NOMO-1 treated with DMSO at 0.1 percent for 48 hours (cell line): ENCODE results near the gene BOD1L1.
"Not testable (repeated sequence)": the region's sequence is repeated elsewhere in the genome, so short reads cannot be mapped to it uniquely, and the experiment has no call there.

Experiments
- DNase-seq: peaks from one replicate; lab custom pipeline; 2025; ENCODE audit not compliant: unreplicated experiment; lab: John Stamatoyannopoulos, UW

Gene BOD1L1

DNA sequence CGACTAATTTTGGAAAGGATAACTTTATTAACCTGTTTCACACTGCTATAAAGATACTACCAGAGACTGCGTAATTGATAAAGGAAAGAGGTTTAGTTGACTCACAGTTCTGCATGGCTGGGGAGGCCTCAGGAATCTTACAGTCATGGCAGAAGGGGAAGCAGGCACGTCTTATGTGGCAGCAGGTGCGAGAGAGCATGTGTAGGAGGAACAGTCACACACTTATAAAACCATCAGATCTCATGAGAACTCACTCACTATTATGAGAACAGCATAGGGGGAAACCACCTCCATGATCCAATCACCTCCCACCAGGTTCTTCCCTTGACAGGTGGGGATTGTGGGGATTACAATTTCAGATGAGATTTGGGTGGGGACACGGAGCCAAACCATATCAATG lies 67.4 kb downstream of the BOD1L1 start:
- DNase-seq, result not testable (repeated sequence)

GRCh38 chr4:13559413-13559812 lies 68.1 kb downstream of the BOD1L1 start:
- DNase-seq, result no peak

DNA sequence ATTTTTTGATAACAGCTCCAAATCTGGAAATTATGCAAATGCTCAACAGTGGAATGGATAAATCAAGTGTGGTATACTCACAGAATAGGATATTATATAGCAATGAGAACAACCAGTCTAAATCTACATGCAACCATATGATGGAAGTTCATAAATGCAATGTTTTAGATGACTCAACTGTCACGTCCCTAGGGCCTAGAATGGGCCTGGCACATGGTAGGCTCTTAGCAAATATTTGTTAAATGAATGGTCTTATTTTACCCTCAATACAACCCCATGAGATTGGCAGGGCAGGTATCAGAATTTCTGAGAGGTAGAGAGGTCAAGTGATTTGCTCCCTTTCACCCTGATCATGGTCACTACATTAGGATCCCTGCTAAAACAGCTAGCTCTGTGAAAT lies 68.6 kb downstream of the BOD1L1 start:
- DNase-seq, result no peak

DNA sequence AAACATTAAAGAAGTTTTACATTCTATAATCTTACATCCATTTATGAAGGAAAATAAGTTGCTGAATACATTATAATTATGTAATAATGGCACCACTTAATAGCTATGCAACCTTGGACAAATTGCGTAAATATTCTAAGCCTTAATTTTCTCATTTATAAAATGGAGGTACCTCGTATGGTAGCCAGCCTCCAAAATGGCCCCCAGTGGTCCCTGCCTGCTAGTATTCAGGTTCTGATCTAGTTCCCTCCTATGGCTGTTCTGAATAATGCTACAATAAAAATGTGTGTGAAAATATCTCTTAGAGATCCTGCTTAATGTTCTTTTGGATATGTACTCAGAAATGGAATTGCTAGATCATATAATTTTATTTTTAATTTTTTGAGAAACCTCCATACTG lies 72.2 kb downstream of the BOD1L1 start:
- no peak for DNase-seq

- no peak for DNase-seq
Measured at GRCh38 chr4:13553081-13553480, 74.4 kb downstream of the BOD1L1 start.

GRCh38 chr4:13548984-13549546 lies 78.5 kb downstream of the BOD1L1 start:
- DNase-seq, result peak; percentile 73

- no peak for DNase-seq
Measured at GRCh38 chr4:13548059-13548983, 79.2 kb downstream of the BOD1L1 start.

- no peak for DNase-seq
Measured at GRCh38 chr4:13547485-13548041, 80.0 kb downstream of the BOD1L1 start.

GRCh38 chr4:13546941-13547484 lies 80.5 kb downstream of the BOD1L1 start:
- no peak for DNase-seq

- DNase-seq, result no peak
Measured at GRCh38 chr4:13546142-13546940, 81.2 kb downstream of the BOD1L1 start.

DNA sequence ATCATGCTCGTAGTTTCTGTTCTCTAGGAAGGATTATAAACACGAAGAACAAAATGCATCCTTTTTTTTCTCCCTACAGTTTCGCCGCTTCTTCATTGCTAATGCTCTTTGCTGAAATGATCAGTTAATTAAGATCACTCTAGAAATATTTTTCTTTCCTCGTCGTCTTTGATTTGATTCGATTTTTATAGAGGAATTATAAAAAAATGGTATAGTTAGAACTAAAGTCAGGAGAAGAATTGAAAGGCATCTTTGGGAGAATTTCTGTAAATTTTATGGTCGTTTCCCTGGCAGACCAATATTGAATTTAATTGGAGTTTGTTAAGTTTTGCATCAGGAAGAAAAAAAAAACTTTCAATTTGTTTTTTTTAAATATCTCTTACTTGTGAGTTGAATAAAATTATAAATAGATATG lies 82.1 kb downstream of the BOD1L1 start:
- no peak for DNase-seq

DNA sequence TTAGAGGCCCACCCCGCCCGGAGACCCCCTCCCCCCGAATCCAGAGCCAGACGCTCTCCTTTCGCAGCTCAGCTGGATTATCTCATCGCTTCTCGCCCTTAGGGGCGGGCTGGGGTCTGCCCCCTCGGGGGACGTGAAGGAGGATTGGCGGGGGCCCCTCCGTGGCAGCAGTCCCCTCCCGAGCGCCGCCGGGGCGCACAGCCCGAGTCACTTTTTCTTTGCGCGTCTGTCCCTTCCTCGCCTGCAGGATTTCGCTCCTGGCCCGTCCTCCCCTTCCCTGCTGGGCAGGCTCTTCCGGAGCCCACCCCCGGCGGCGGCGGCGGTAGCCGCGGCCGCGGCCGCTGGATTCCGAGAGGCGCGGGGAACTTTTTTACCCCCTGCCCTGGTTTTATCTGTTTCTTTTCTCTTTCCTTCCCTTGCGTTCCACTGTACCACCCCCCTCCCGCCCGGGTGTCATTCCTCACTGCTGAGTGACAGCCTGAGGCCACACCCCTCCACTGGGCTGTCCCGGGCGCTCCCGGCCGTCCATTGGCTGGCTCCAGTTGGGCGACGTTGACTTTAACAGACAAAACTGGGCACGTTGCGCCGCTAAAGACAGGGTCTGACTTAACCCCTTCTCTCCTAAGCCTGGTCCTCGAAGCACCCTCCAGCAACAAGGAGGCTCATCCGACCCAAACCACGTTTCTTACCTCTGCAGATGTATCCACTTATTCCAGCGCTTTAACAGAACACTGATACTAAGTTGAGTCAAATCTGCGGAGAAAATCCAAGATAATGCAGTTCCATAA lies 82.7 kb downstream of the BOD1L1 start:
- DNase-seq, result peak; percentile 80

GRCh38 chr4:13543839-13544605 lies 83.5 kb downstream of the BOD1L1 start, which contains the start of gene NKX3-2:
Gene NKX3-2 (minus strand): TSS chr4:13544508. CDS start chr4:13544414, 94 bp downstream.
- no peak for DNase-seq

DNA sequence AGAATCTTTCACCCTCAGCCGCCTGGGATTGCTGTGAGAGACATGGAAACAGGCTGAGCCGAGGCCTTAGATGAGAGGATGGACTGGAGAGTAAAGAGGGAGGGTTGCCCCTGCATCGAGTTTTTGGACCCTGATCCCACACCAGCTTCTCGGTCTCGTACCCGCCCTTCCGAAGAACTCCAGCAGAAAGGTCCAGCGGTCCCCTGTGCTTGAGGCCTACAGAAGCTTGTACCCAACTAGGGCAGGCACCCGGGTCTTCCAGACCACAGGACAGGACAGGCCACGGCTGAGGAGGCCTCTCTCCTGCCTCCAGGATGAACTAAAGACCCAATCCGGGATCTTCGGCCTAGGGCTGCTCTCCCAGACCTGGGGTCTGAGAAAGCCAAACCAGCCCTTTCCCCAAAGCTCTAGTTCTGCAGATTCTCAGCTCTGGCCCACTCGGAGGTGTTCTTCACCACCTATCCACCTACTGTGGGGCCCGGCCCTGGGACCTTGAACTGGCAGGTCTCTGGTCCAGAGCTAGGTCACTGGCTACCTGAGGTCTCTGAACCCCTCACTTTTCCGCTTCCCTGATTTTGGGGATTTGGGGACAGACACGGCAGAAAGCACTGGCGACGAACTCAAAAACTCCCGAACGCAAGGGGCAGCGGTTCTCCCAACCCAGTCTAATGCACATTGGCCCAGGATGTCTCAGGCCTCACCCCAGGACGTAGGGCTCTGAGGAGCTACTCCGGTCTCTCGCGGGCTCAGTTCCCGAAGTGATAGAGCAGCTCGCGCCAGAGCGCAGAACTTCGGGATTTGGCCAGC lies 84.3 kb downstream of the BOD1L1 start:
- DNase-seq, result no peak

DNA sequence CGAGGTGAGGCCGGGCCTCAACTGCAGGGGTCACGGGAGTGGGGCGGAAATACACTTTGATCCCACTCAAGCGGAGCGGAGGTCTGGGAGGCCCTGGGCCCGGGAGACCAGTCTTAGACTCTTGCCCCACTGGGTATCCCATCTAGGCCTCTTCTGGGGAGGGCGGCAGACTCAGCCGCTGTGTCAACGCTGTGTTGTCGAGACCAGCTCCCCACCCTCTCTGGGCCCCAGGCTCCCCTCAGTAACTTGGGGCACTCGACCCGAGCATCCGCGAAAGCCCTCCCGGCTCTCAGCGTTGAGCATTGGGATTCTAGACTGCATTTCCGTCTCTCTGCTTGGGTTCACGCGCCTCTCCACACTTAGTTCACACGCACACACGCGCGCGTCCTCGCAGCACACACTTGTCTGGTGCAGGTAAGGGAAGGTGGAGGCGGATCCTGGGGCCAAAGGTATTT lies 84.9 kb downstream of the BOD1L1 start:
- no peak for DNase-seq

DNA sequence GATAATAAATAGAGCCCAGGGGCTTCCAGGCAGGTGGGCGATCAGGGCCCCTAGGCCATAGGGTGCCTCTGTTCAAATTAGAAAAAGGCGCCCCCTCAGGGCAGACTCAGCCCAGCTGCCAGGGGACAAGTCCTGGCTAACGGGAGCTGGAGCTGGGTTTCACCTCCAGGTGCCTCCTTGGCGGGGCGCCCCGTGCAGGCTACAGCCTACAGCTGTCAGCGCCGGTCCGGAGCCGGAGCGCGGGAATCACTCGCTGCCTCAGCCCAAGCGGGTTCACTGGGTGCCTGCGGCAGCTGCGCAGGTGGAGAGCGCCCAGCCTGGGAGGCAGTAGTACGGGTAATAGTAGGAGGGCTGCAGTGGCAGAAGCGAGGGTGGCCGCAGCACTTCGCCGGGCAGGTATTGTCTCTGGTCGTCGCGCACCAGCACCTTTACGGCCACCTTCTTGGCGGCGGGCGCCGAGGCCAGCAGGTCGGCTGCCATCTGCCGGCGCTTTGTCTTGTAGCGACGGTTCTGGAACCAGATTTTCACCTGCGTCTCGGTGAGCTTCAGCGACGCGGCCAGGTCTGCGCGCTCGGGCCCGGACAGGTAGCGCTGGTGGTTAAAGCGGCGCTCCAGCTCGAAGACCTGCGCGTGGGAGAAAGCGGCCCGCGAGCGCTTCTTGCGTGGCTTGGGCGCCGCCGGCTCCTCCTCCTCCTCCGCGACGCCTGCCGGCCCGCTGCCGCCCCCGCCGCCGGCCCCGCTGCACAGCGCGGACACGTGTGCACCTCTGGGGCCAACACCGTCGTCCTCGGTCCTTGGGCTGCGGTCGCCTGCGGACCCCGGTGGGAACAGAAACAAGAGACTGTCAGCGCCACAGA lies 85.6 kb downstream of the BOD1L1 start:
- no peak for DNase-seq

- DNase-seq, result no peak
Measured at GRCh38 chr4:13541176-13541604, 86.3 kb downstream of the BOD1L1 start.
